AG10803 (cell line): ENCODE measurements around the gene RPL5.

Experiments
- DNase-seq: peaks from one replicate; pipeline ENCODE4 v3.0.0; 2010; ENCODE audit warnings: low read depth
- H3K4me3 ChIP-seq: 2 replicates; pipeline ENCODE4 v1.5.1; 2011; ENCODE audit warnings: mild to moderate bottlenecking, low read length, control low read depth
- CTCF ChIP-seq: conservative IDR thresholded peaks from 2 replicates; pipeline ENCODE4 v1.5.1; 2011; ENCODE audit warnings: mild to moderate bottlenecking, low read length, control low read depth, inconsistent platforms

RPL5 gene

GRCh38 chr1:92820551-92820950, 11.3 kb upstream of the RPL5 start:
- no peak for DNase-seq
- H3K4me3 ChIP-seq, result no peak overlapping the region
- no peak for TF ChIP-seq CTCF

GRCh38 chr1:92822879-92823278, 9.0 kb upstream of the RPL5 start:
- TF ChIP-seq CTCF, result no peak
- H3K4me3 ChIP-seq, result no peak overlapping the region
- DNase-seq, result peak; percentile 56

GRCh38 chr1:92826792-92827191, 5.0 kb upstream of the RPL5 start:
- no peak for DNase-seq
- TF ChIP-seq CTCF, result no peak
- no peak overlapping the region for H3K4me3 ChIP-seq

- no peak overlapping the region; the same call in 1 of the 2 replicates for H3K4me3 ChIP-seq
- DNase-seq, result no peak
- TF ChIP-seq CTCF, result no peak
Observed at GRCh38 chr1:92831368-92831761, 475 bp upstream of the RPL5 start.

- TF ChIP-seq CTCF, result no peak
- H3K4me3 ChIP-seq, result peak overlapping the region; percentile 99
- DNase-seq, result peak; percentile 37
Observed at GRCh38 chr1:92832537-92833114, 786 bp downstream of the RPL5 start.

GRCh38 chr1:92833840-92834239, 2.0 kb downstream of the RPL5 start:
- no peak for DNase-seq
- TF ChIP-seq CTCF, result no peak
- peak overlapping the region; percentile 99 for H3K4me3 ChIP-seq

- TF ChIP-seq CTCF, result no peak
- no peak overlapping the region for H3K4me3 ChIP-seq
- no peak for DNase-seq
Observed at GRCh38 chr1:92834617-92835016, 2.8 kb downstream of the RPL5 start.
